T-cell (primary cell): ENCODE measurements around the gene GSTP1. TPM values are rescaled to one million over a fixed set of nuclear protein-coding genes. Genes with fewer than 3 reads are reported as not detected.

Experiments
- ATAC-seq, 4 experiments: fragments of 200-7000 bp in 3 of 4; fragments of 150-1000 bp in 1 of 4; cut with Tn5 transposase; replicated peaks in 1 of 4; 1 replicate in 3 of 4; 2 replicates in 1 of 4; pipeline ENCODE4 v1.10.0; 2021; ENCODE audit warnings: moderate library complexity in 3 of 4, mild to moderate bottlenecking in 2 of 4, moderate number of reproducible peaks in 1 of 4
- CTCF ChIA-PET, 2 donors: fragments of 300-600 bp; sonication (Branson Sonifier 250); formaldehyde crosslinking; loops; one replicate each; lab custom pipeline; 2022; ENCODE audit warnings: antibody characterized with exemption in 2 of 2; lab: Charles Lee
- POLR2A ChIA-PET, 2 donors: fragments of 300-600 bp; sonication (Branson Sonifier 250); formaldehyde crosslinking; loops; one replicate each; lab custom pipeline; 2022; ENCODE audit warnings: antibody characterized with exemption in 2 of 2; lab: Charles Lee
- DNase-seq, 35 experiments: peaks; one replicate each; pipeline versions ENCODE4 v3.0.0 to v3.0.0-alpha.2; 2013 to 2023
- H3K27ac ChIP-seq: one replicate; pipeline ENCODE4 v1.5.1; 2013; ENCODE audit warnings: low read length
- H3K27me3 ChIP-seq, 2 experiments: replicated peaks in 1 of 2; 1 replicate in 1 of 2; 2 replicates in 1 of 2; pipeline versions ENCODE4 v1.6.1 to v1.7.0; 2013; ENCODE audit warnings: low read length in 1 of 2, mixed read lengths in 1 of 2; ENCODE audit not compliant: control insufficient read depth in 2 of 2, insufficient read depth in 2 of 2; ENCODE audit errors: extremely low read depth in 1 of 2
- H3K36me3 ChIP-seq, 2 donors: 1 replicate in 1 of 2; 2 replicates in 1 of 2; pipeline versions ENCODE4 v1.6.1 to v1.7.0; 2013; ENCODE audit warnings: low read length in 1 of 2; ENCODE audit not compliant: control insufficient read depth in 2 of 2, insufficient read depth in 1 of 2; ENCODE audit errors: extremely low read depth in 1 of 2
- H3K4me1 ChIP-seq, 2 experiments: 1 replicate in 1 of 2; 2 replicates in 1 of 2; pipeline versions ENCODE4 v1.6.1 to v1.7.0; 2013; ENCODE audit warnings: low read length in 2 of 2, mixed read lengths in 1 of 2; ENCODE audit not compliant: insufficient read depth in 2 of 2, control insufficient read depth in 1 of 2; ENCODE audit errors: extremely low read depth in 1 of 2
- H3K4me3 ChIP-seq, 2 donors: 1 replicate in 1 of 2; 2 replicates in 1 of 2; pipeline versions ENCODE4 v1.5.1 to v1.7.0; 2013; ENCODE audit warnings: mild to moderate bottlenecking in 2 of 2, low read length in 1 of 2, moderate library complexity in 1 of 2; ENCODE audit not compliant: control insufficient read depth in 1 of 2; ENCODE audit errors: extremely low read depth in 1 of 2
- H3K9me3 ChIP-seq: 2 replicates; pipeline ENCODE4 v1.7.0; 2013
- H3K27ac Mint-ChIP-seq, 2 donors: one replicate each; pipeline ENCODE4 v1.8.0; 2020 to 2021; ENCODE audit warnings: mild to moderate bottlenecking in 2 of 2, mixed read lengths in 2 of 2
- H3K27me3 Mint-ChIP-seq, 2 donors: one replicate each; pipeline ENCODE4 v1.8.0; 2021 to 2022; ENCODE audit warnings: mixed read lengths in 2 of 2
- H3K36me3 Mint-ChIP-seq: one replicate; pipeline ENCODE4 v1.8.0; 2021; ENCODE audit warnings: mixed read lengths
- H3K4me1 Mint-ChIP-seq, 3 donors: one replicate each; pipeline ENCODE4 v1.8.0; 2020 to 2022; ENCODE audit warnings: mixed read lengths in 3 of 3, mild to moderate bottlenecking in 1 of 3
- H3K4me3 Mint-ChIP-seq, 3 donors: one replicate each; pipeline ENCODE4 v1.8.0; 2020 to 2022; ENCODE audit warnings: mild to moderate bottlenecking in 3 of 3, mixed read lengths in 3 of 3, moderate library complexity in 3 of 3
- H3K9me3 Mint-ChIP-seq, 3 donors: one replicate each; pipeline ENCODE4 v1.8.0; 2020 to 2022; ENCODE audit warnings: mixed read lengths in 3 of 3
- WGBS: methylation state at CpG from one replicate; pipeline ENCODE4 v1.1.5; 2013; ENCODE audit warnings: missing lambda C conversion rate; ENCODE audit not compliant: insufficient coverage; 5-methylcytosine and 5-hydroxymethylcytosine counted together
- total RNA-seq, 35 experiments: library from RNA in 6 of 35; stranded (reverse) in 6 of 35; fragments of 120-200 nt in 1 of 35; gene quantifications; one replicate each; pipeline versions ENCODE4 v1.2.1 to v1.2.4 and lab custom pipeline; 2013 to 2026

GSTP1 gene
- 100 to 1,000 TPM in 3 of 5 donors, 10 to 100 TPM in 2; 68.3 to 200 (median 151) TPM for total RNA-seq
- 110 TPM for total RNA-seq (2013)
- total RNA-seq (lab: John Stamatoyannopoulos, UW) = 36.6 to 279 (median 61.7) reads per million in 29 experiments

DNA sequence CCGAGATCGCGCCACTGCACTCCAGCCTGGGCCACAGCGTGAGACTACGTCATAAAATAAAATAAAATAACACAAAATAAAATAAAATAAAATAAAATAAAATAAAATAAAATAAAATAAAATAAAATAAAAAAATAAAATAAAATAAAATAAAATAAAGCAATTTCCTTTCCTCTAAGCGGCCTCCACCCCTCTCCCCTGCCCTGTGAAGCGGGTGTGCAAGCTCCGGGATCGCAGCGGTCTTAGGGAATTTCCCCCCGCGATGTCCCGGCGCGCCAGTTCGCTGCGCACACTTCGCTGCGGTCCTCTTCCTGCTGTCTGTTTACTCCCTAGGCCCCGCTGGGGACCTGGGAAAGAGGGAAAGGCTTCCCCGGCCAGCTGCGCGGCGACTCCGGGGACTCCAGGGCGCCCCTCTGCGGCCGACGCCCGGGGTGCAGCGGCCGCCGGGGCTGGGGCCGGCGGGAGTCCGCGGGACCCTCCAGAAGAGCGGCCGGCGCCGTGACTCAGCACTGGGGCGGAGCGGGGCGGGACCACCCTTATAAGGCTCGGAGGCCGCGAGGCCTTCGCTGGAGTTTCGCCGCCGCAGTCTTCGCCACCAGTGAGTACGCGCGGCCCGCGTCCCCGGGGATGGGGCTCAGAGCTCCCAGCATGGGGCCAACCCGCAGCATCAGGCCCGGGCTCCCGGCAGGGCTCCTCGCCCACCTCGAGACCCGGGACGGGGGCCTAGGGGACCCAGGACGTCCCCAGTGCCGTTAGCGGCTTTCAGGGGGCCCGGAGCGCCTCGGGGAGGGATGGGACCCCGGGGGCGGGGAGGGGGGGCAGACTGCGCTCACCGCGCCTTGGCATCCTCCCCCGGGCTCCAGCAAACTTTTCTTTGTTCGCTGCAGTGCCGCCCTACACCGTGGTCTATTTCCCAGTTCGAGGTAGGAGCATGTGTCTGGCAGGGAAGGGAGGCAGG is at the start of gene GSTP1:
TSS of gene GSTP1 (plus strand) at position 566 of the 958 bp plus-strand sequence. CDS start at position 598, 32 bp downstream.
- Mint-ChIP-seq H3K4me3 (peak within 1 kb of the TSS; percentile 85 to 93 (median 86)), H3K27ac (peak within 1 kb of the TSS; percentile 94), H3K36me3 (peaks cover 19% of the 10 kb centered on the region), H3K4me1 (peaks cover 43 to 56% (median 47%) of the 10 kb centered on the region in 3 donors), H3K27me3 (peaks cover 0 to 5% of the 10 kb centered on the region in 2 donors), H3K9me3 (no peaks in the 10 kb centered on the region)
- ATAC-seq (peak; percentile 83 to 89 (median 87)), DNase-seq (peak; percentile 25 to 85 (median 62))
- peaks cover 0 to 9% of the 10 kb centered on the region in 2 experiments for H3K27me3 ChIP-seq
- H3K36me3 ChIP-seq = peaks cover 0 to 2% of the 10 kb centered on the region in 2 donors
- WGBS = under 1% methylated on average over 61 of the region's 81 CpGs
- H3K9me3 ChIP-seq = no peaks in the 10 kb centered on the region
- peak within 1 kb of the TSS; percentile 62 to 81 for H3K4me3 ChIP-seq
- ChIA-PET CTCF (no interaction called here), POLR2A (no interaction called here)
- H3K27ac ChIP-seq = peak within 1 kb of the TSS; percentile 76
- peaks cover 5 to 33% of the 10 kb centered on the region in 2 experiments for H3K4me1 ChIP-seq

DNA sequence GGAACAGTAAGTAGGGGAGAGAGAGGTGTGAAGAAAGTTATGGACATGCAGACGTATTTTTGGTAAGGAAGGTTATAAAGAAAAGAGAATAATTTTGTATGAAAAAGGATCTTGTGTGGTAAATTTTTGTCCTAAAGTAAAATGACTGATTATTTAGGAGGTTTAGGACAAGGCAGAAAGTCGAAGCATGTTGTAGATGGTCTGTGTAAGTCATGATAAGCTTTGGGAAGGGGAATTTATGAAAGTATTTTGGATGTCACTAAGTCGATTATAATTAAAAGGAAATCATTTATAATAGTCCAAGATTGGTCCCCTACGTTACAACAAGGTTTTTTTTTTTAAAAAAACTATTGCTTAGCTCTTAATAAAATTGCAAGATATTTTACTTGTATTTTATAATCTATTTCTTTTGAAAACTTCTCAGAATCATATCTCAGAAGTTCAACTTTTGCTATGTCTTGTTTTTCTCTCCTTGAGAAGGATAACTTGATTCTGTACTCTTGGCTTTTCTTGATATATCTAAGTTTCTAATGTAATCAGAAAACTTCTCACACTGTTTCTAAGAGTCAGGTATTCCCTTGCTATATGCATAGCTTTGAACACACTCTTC is 49.4 kb upstream of the GSTP1 start:
- Histone ChIP-seq H3K36me3 (no peaks in the 10 kb centered on the region), H3K4me3 (no peak overlapping the region), H3K4me1 (no peaks in the 10 kb centered on the region), H3K9me3 (no peaks in the 10 kb centered on the region), H3K27ac (no peak overlapping the region), H3K27me3 (peaks cover 0 to 11% of the 10 kb centered on the region in 2 experiments)
- Mint-ChIP-seq H3K27me3 (peaks cover 3 to 9% of the 10 kb centered on the region in 2 donors), H3K9me3 (peaks cover 6 to 7% (median 7%) of the 10 kb centered on the region in 3 donors), H3K36me3 (no peaks in the 10 kb centered on the region), H3K4me1 (no peaks in the 10 kb centered on the region), H3K4me3 (no peak overlapping the region), H3K27ac (no peak overlapping the region)
- 42% methylated on average over 2 of the region's 4 CpGs for WGBS
- ChIA-PET CTCF (no interaction called here), POLR2A (no interaction called here)
- no peak for ATAC-seq
- DNase-seq = no peak

DNA sequence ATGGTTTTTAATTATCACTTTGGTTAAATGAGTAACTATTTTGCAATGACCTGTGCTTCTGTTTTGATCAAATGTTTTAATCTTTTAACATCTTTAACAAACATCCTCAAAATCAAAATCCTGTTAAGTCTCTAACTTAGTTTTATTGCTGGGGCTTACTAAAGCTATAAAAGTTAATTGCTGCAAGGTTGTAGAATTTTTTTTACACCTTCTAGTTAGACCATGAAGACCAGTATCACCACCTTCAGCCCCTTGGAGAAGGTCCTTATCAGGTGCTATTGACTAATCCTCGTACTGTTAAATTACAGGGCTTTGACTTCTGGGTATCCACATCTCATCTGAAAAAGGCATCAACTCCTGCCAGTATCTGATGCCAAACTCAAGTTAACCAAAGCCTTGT is 48.1 kb upstream of the GSTP1 start:
- Histone ChIP-seq H3K9me3 (no peaks in the 10 kb centered on the region), H3K4me1 (no peaks in the 10 kb centered on the region), H3K27ac (no peak overlapping the region), H3K4me3 (no peak overlapping the region), H3K36me3 (no peaks in the 10 kb centered on the region), H3K27me3 (peaks cover 0 to 8% of the 10 kb centered on the region in 2 experiments)
- Mint-ChIP-seq H3K4me1 (no peaks in the 10 kb centered on the region), H3K27me3 (peaks cover 0 to 9% of the 10 kb centered on the region in 2 donors), H3K4me3 (no peak overlapping the region), H3K27ac (no peak overlapping the region), H3K36me3 (no peaks in the 10 kb centered on the region), H3K9me3 (peaks cover 6 to 7% (median 7%) of the 10 kb centered on the region in 3 donors)
- DNase-seq (no peak), ATAC-seq (no peak)
- ChIA-PET POLR2A (no interaction called here), CTCF (no interaction called here)
- 60% methylated on average over 1 of the region's 1 CpG for WGBS

DNA sequence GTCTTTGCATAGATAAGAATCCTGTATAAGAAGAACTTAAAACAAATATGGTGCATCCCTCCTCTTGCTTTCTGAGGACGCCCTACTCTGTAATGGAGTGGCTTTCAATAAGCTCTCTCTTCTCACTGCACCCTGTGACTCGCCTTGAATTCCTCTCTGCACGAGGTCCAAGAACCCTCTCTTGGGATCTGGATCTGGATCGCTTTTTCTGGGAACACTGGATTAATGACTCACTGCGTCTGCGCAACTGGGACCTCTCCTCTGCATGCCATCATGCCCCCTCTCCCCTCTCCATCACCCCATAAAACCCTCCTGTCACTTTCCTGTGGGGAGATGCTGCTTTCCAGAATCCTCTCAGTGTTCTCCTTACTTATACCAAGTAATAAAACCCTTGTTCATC is 45.3 kb upstream of the GSTP1 start:
- peaks cover 6 to 7% (median 7%) of the 10 kb centered on the region in 3 donors for H3K9me3 Mint-ChIP-seq
- Histone ChIP-seq H3K9me3 (no peaks in the 10 kb centered on the region), H3K4me1 (no peaks in the 10 kb centered on the region), H3K4me3 (no peak overlapping the region), H3K36me3 (no peaks in the 10 kb centered on the region), H3K27me3 (peaks cover 0 to 14% of the 10 kb centered on the region in 2 experiments), H3K27ac (no peak overlapping the region)
- no peaks in the 10 kb centered on the region for H3K36me3 Mint-ChIP-seq
- 75% methylated on average over 6 of the region's 6 CpGs for WGBS
- ATAC-seq (no peak), DNase-seq (no peak)
- CTCF ChIA-PET = interaction anchor here in 1 of 2 donors (0.6 kb wide), 1 partner anchor 118 kb away, joined by 3 read pairs; no protein-coding TSS in a partner anchor
- no peaks in the 10 kb centered on the region for H3K4me1 Mint-ChIP-seq
- no peak overlapping the region for H3K4me3 Mint-ChIP-seq
- H3K27me3 Mint-ChIP-seq = peaks cover 0 to 9% of the 10 kb centered on the region in 2 donors
- no peak overlapping the region for H3K27ac Mint-ChIP-seq
- POLR2A ChIA-PET = no interaction called here

DNA sequence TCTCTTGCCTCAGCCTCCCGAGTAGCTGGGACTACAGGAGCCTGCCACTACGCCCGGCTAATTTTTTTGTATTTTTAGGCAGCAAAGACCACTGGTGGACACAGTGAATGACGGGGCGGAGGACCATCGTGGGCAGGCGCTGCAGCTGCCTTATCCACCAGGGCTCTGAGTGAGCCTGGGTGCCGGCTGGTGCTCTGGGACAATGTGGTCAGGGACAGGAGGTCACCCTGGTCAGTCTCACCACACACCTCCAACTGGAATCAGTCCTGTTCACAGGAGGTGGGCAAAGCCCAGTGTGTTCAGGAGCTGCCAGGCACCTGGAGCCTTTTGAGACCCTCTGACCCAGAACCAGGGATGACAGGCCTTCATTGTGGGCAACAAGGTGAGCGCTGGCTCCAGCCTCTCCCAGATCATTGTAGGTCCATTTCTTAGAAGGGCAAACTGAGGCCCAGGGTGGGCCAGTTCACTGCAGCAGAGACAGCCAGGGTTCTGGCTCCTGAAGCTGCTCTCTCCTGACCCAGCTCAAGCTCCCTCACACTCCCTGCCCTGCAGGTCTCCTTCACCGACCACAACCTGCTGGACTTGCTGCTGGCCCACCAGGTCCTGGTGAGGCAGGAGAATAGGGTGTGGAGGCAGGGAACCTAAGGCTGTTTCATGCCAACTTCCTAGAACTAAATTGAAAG is 44.6 kb upstream of the GSTP1 start:
- Histone ChIP-seq H3K9me3 (no peaks in the 10 kb centered on the region), H3K27me3 (peaks cover 0 to 16% of the 10 kb centered on the region in 2 experiments), H3K4me3 (no peak overlapping the region), H3K27ac (no peak overlapping the region), H3K36me3 (no peaks in the 10 kb centered on the region), H3K4me1 (no peaks in the 10 kb centered on the region)
- ATAC-seq = no peak
- peaks cover 0 to 6% of the 10 kb centered on the region in 2 donors for H3K27me3 Mint-ChIP-seq
- no peak overlapping the region for H3K4me3 Mint-ChIP-seq
- ChIA-PET CTCF (interaction anchor here in 1 of 2 donors (0.6 kb wide), 1 partner anchor 117 kb away, joined by 3 read pairs; no protein-coding TSS in a partner anchor), POLR2A (no interaction called here)
- no peak for DNase-seq
- no peaks in the 10 kb centered on the region for H3K36me3 Mint-ChIP-seq
- peaks cover 3 to 4% (median 3%) of the 10 kb centered on the region in 3 donors for H3K9me3 Mint-ChIP-seq
- 90% methylated on average over 5 of the region's 10 CpGs for WGBS
- no peaks in the 10 kb centered on the region for H3K4me1 Mint-ChIP-seq
- H3K27ac Mint-ChIP-seq = no peak overlapping the region

DNA sequence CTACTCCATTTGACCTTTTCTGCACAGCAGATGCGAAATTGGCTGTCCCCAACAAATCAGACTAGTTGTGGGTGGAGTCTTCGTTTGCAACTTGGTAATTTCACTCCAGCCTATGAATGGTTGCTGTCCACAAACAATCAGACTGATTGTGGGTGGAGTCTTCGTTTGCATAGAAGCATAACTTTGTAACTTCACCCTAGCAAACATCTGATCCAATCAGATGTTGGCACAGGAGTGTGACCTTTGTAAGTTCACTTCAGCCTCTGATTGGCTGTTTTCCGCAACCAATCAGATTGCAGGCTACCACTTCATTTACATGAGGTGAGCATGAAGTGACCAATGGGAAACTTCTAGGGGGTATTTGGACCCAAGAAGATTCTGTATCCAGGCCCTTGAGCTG is 44.1 kb upstream of the GSTP1 start:
- no CpG with 5 or more reads among the region's 4 CpGs for WGBS
- ChIA-PET CTCF (no interaction called here), POLR2A (no interaction called here)

More for the DNA sequence above, 44.1 kb upstream of the GSTP1 start:
- H3K36me3 ChIP-seq = no peaks in the 10 kb centered on the region
- Mint-ChIP-seq H3K36me3 (no peaks in the 10 kb centered on the region), H3K27me3 (peaks cover 0 to 1% of the 10 kb centered on the region in 2 donors), H3K4me3 (no peak overlapping the region), H3K9me3 (peaks cover 0 to under 1% (median 0%) of the 10 kb centered on the region in 3 donors), H3K27ac (no peak overlapping the region), H3K4me1 (no peaks in the 10 kb centered on the region)
- H3K4me3 ChIP-seq = no peak overlapping the region
- H3K9me3 ChIP-seq = no peaks in the 10 kb centered on the region
- DNase-seq = no peak
- no peaks in the 10 kb centered on the region for H3K4me1 ChIP-seq
- H3K27ac ChIP-seq = no peak overlapping the region
- peaks cover 0 to 16% of the 10 kb centered on the region in 2 experiments for H3K27me3 ChIP-seq
- no peak for ATAC-seq
